IPS DF 6.9 (cell line): ENCODE results near the gene ABLIM1.

Experiments used
- DNase-seq: peaks from one replicate; pipeline ENCODE4 v3.0.0-alpha.2; 2013; ENCODE audit warnings: low read depth, low spot score
- H3K27ac ChIP-seq: one replicate; pipeline ENCODE4 v1.5.1; 2013; ENCODE audit warnings: low read length, control low read depth
- H3K27me3 ChIP-seq: 2 replicates; pipeline ENCODE4 v1.6.1; 2013; ENCODE audit warnings: mild to moderate bottlenecking, low read length; ENCODE audit not compliant: control insufficient read depth, insufficient read depth
- H3K36me3 ChIP-seq: 2 replicates; pipeline ENCODE4 v1.6.1; 2013; ENCODE audit warnings: low read length; ENCODE audit not compliant: control insufficient read depth, insufficient read depth
- H3K4me1 ChIP-seq: 2 replicates; pipeline ENCODE4 v1.6.1; 2013; ENCODE audit warnings: low read length; ENCODE audit not compliant: control insufficient read depth, insufficient read depth
- H3K4me3 ChIP-seq: 2 replicates; pipeline ENCODE4 v1.5.1; 2013; ENCODE audit warnings: mild to moderate bottlenecking, low read length
- H3K9me3 ChIP-seq: 2 replicates; pipeline ENCODE4 v1.6.1; 2013; ENCODE audit warnings: low read length, inconsistent platforms; ENCODE audit not compliant: control insufficient read depth, insufficient read depth
- WGBS: extraction: QIAGEN DNeasy Blood & Tissue Kit; methylation state at CpG from one replicate; pipeline ENCODE4 v1.1.7; 2013; ENCODE audit warnings: mixed read lengths, missing lambda C conversion rate; ENCODE audit not compliant: insufficient read length, insufficient coverage; 5-methylcytosine and 5-hydroxymethylcytosine counted together

ABLIM1 gene

GRCh38 chr10:114680543-114681117, 22.6 kb upstream of the ABLIM1 start:
- Histone ChIP-seq H3K9me3 (no peaks in the 10 kb centered on the region), H3K27me3 (no peaks in the 10 kb centered on the region), H3K36me3 (no peaks in the 10 kb centered on the region), H3K27ac (no peak overlapping the region), H3K4me3 (no peak overlapping the region), H3K4me1 (no peaks in the 10 kb centered on the region)
- no peak for DNase-seq
- WGBS = no CpG with 5 or more reads among the region's 3 CpGs

GRCh38 chr10:114679552-114679951, 21.5 kb upstream of the ABLIM1 start:
- Histone ChIP-seq H3K4me1 (no peaks in the 10 kb centered on the region), H3K27ac (no peak overlapping the region), H3K27me3 (no peaks in the 10 kb centered on the region), H3K9me3 (no peaks in the 10 kb centered on the region), H3K36me3 (no peaks in the 10 kb centered on the region), H3K4me3 (no peak overlapping the region)
- DNase-seq = no peak
- no CpG with 5 or more reads among the region's 5 CpGs for WGBS

GRCh38 chr10:114678820-114679219, 20.7 kb upstream of the ABLIM1 start:
- Histone ChIP-seq H3K9me3 (no peaks in the 10 kb centered on the region), H3K27ac (no peak overlapping the region), H3K4me3 (no peak overlapping the region), H3K27me3 (no peaks in the 10 kb centered on the region), H3K36me3 (no peaks in the 10 kb centered on the region), H3K4me1 (no peaks in the 10 kb centered on the region)
- no peak for DNase-seq
- no CpG with 5 or more reads among the region's 2 CpGs for WGBS

- no peaks in the 10 kb centered on the region for H3K27me3 ChIP-seq
- no peaks in the 10 kb centered on the region for H3K9me3 ChIP-seq
- H3K4me1 ChIP-seq = no peaks in the 10 kb centered on the region
- WGBS = no CpG with 5 or more reads among the region's 4 CpGs
- no peak for DNase-seq
- H3K4me3 ChIP-seq = no peak overlapping the region
- no peaks in the 10 kb centered on the region for H3K36me3 ChIP-seq
- H3K27ac ChIP-seq = no peak overlapping the region
These were observed 20.3 kb upstream of the ABLIM1 start for GRCh38 chr10:114678336-114678735.

GRCh38 chr10:114674346-114674745, 16.3 kb upstream of the ABLIM1 start:
- H3K4me1 ChIP-seq = no peaks in the 10 kb centered on the region
- H3K36me3 ChIP-seq = no peaks in the 10 kb centered on the region
- no peak overlapping the region for H3K27ac ChIP-seq
- no peaks in the 10 kb centered on the region for H3K9me3 ChIP-seq
- H3K27me3 ChIP-seq = no peaks in the 10 kb centered on the region
- H3K4me3 ChIP-seq = no peak overlapping the region
- no peak for DNase-seq
- WGBS = no CpG with 5 or more reads among the region's 4 CpGs

- H3K27me3 ChIP-seq = no peaks in the 10 kb centered on the region
- H3K27ac ChIP-seq = no peak overlapping the region
- no peak overlapping the region for H3K4me3 ChIP-seq
- DNase-seq = no peak
- no peaks in the 10 kb centered on the region for H3K4me1 ChIP-seq
- H3K9me3 ChIP-seq = no peaks in the 10 kb centered on the region
- WGBS = no CpG with 5 or more reads among the region's 3 CpGs
- H3K36me3 ChIP-seq = no peaks in the 10 kb centered on the region
These were observed 11.6 kb upstream of the ABLIM1 start for GRCh38 chr10:114669648-114670047.

GRCh38 chr10:114668375-114669080, 10.5 kb upstream of the ABLIM1 start:
- Histone ChIP-seq H3K9me3 (no peaks in the 10 kb centered on the region), H3K27ac (no peak overlapping the region), H3K27me3 (no peaks in the 10 kb centered on the region), H3K4me3 (no peak overlapping the region), H3K36me3 (no peaks in the 10 kb centered on the region), H3K4me1 (peaks cover 2% of the 10 kb centered on the region; the same call in 1 of the 2 replicates)
- no CpG with 5 or more reads among the region's 6 CpGs for WGBS
- no peak for DNase-seq

GRCh38 chr10:114665873-114666272, 7.8 kb upstream of the ABLIM1 start:
- H3K9me3 ChIP-seq = no peaks in the 10 kb centered on the region
- H3K27ac ChIP-seq = no peak overlapping the region
- H3K4me3 ChIP-seq = no peak overlapping the region
- H3K36me3 ChIP-seq = no peaks in the 10 kb centered on the region
- WGBS = no CpG with 5 or more reads among the region's 1 CpG
- peaks cover 4% of the 10 kb centered on the region; the same call in 1 of the 2 replicates for H3K4me1 ChIP-seq
- no peak for DNase-seq
- no peaks in the 10 kb centered on the region for H3K27me3 ChIP-seq

- no CpG with 5 or more reads among the region's 2 CpGs for WGBS
- Histone ChIP-seq H3K27ac (no peak overlapping the region), H3K9me3 (no peaks in the 10 kb centered on the region), H3K4me1 (peaks cover 4% of the 10 kb centered on the region; the same call in 1 of the 2 replicates), H3K27me3 (no peaks in the 10 kb centered on the region), H3K4me3 (no peak overlapping the region), H3K36me3 (no peaks in the 10 kb centered on the region)
- no peak for DNase-seq
These were observed 7.3 kb upstream of the ABLIM1 start for GRCh38 chr10:114665406-114665805.

GRCh38 chr10:114664127-114664526, 6.1 kb upstream of the ABLIM1 start:
- DNase-seq = no peak
- Histone ChIP-seq H3K27ac (no peak overlapping the region), H3K4me3 (no peak overlapping the region), H3K4me1 (peaks cover 4% of the 10 kb centered on the region; the same call in 1 of the 2 replicates), H3K27me3 (no peaks in the 10 kb centered on the region), H3K36me3 (no peaks in the 10 kb centered on the region), H3K9me3 (no peaks in the 10 kb centered on the region)
- WGBS = no CpG with 5 or more reads among the region's 4 CpGs

GRCh38 chr10:114663626-114664025, 5.6 kb upstream of the ABLIM1 start:
- Histone ChIP-seq H3K36me3 (no peaks in the 10 kb centered on the region), H3K27ac (no peak overlapping the region), H3K9me3 (no peaks in the 10 kb centered on the region), H3K4me3 (no peak overlapping the region), H3K27me3 (no peaks in the 10 kb centered on the region), H3K4me1 (peaks cover 4% of the 10 kb centered on the region; the same call in 1 of the 2 replicates)
- no peak for DNase-seq
- no CpG with 5 or more reads among the region's 8 CpGs for WGBS
